Vagina (tissue), 2 donors: ENCODE data around the gene NOP56.

ENCODE experiments used
- CTCF ChIP-seq, 3 experiments: fragments of 450-650 bp in 2 of 3; fragments of 200-600 bp in 1 of 3; sonication (generic) in 1 of 3; IDR thresholded peaks; one replicate each; pipeline ENCODE4 v1.5.1; 2017 to 2019; ENCODE audit warnings: antibody characterized with exemption in 3 of 3, mild to moderate bottlenecking in 2 of 3, moderate library complexity in 2 of 3
- POLR2A ChIP-seq, 2 donors: fragments of 450-650 bp; IDR thresholded peaks; one replicate each; pipeline ENCODE4 v1.6.1; 2017; ENCODE audit warnings: antibody characterized with exemption in 2 of 2, mild to moderate bottlenecking in 2 of 2, moderate library complexity in 2 of 2
- POLR2AphosphoS5 ChIP-seq, 2 donors: sonication (generic); formaldehyde crosslinking; IDR thresholded peaks; one replicate each; pipeline ENCODE4 v1.9.0; 2017; ENCODE audit warnings: antibody characterized with exemption in 2 of 2, mild to moderate bottlenecking in 2 of 2, low read depth in 1 of 2; ENCODE audit not compliant: insufficient read depth in 1 of 2

DNA sequence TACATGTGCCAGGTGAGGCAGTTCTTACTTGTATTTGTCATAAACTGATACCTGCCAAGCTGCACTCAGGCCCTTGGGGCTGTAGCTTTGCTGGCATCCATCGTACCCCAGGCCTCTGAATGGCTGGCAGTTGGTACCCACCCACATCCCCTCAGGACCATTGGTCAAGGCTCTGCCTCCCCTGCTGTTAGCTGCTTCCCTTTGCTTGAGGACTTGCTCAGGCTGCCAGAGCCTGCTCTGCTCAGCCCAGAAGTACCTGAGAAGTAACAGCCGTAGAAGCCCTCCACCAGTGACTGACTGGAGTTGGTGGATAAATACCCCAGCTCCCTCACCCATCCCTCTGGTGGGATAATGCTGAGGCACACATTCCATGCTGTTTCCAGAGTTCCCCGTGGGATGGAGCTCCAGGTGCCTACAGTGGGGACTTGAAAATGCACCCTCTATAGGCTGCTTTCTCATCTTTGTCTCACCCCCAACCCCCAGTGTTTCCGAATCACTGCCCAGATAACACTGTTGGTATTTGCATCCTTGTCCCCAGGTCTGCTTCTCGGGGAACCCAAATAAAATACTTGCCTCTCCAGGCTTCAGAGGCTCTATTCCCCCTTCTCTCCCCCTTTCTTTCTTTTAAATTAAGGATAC lies 47.5 kb downstream of the NOP56 start:
- TF ChIP-seq POLR2A (IDR thresholded peaks at IDR 0.05): no peak
- TF ChIP-seq CTCF (IDR thresholded peaks at IDR 0.05): no peak
- no peak for TF ChIP-seq POLR2AphosphoS5 (IDR thresholded peaks at IDR 0.05; ENCODE audit: insufficient read depth in 1 of 2, low read depth in 1 of 2)
